B cell (primary cell): ENCODE measurements around the gene RRBP1. TPM values are rescaled to one million over a fixed set of nuclear protein-coding genes. Genes with fewer than 3 reads are reported as not detected.

Source experiments
- ATAC-seq: fragments of 200-7000 bp; cut with Tn5 transposase; one replicate; pipeline ENCODE4 v1.10.0; 2021; ENCODE audit warnings: low read depth, mild to moderate bottlenecking, moderate number of reproducible peaks, moderate library complexity
- CTCF ChIA-PET: fragments of 350-600 bp; sonication (Branson Sonifier 250); formaldehyde crosslinking; loops from one replicate; lab custom pipeline; 2021; ENCODE audit warnings: antibody characterized with exemption, inconsistent platforms; lab: Charles Lee
- POLR2A ChIA-PET: fragments of 350-600 bp; sonication (Branson Sonifier 250); formaldehyde crosslinking; loops from one replicate; lab custom pipeline; 2021; ENCODE audit warnings: antibody characterized with exemption; lab: Charles Lee
- DNase-seq: peaks from one replicate; pipeline ENCODE4 v3.0.0; 2013
- H2AFZ ChIP-seq: 2 replicates; pipeline ENCODE4 v1.6.1; 2012; ENCODE audit warnings: mild to moderate bottlenecking, low read depth, low read length; ENCODE audit not compliant: insufficient read depth, poor library complexity, severe bottlenecking
- H3K27ac ChIP-seq, 2 donors: 1 replicate in 1 of 2; 2 replicates in 1 of 2; pipeline ENCODE4 v1.5.1; 2012 to 2013; ENCODE audit warnings: low read length in 2 of 2, mild to moderate bottlenecking in 2 of 2, moderate library complexity in 1 of 2
- H3K27me3 ChIP-seq, 4 experiments: fragments of 200-600 bp in 1 of 4; sonication (generic) in 1 of 4; replicated peaks in 1 of 4; 1 replicate in 2 of 4; 2 replicates in 2 of 4; pipeline versions ENCODE4 v1.6.1 to v1.7.0; 2013 to 2016; ENCODE audit warnings: low read length in 3 of 4, mild to moderate bottlenecking in 2 of 4, mixed read lengths in 1 of 4, moderate library complexity in 1 of 4; ENCODE audit not compliant: insufficient read depth in 4 of 4, control insufficient read depth in 3 of 4; ENCODE audit errors: control extremely low read depth in 1 of 4
- H3K36me3 ChIP-seq, 2 experiments: replicated peaks in 1 of 2; 1 replicate in 1 of 2; 2 replicates in 1 of 2; pipeline versions ENCODE4 v1.6.1 to v1.7.1; 2013; ENCODE audit warnings: low read length in 1 of 2; ENCODE audit not compliant: insufficient read depth in 2 of 2, control insufficient read depth in 1 of 2; ENCODE audit errors: control extremely low read depth in 1 of 2, extremely low read depth in 1 of 2
- H3K4me1 ChIP-seq, 2 donors: fragments of 200-600 bp in 1 of 2; sonication (generic) in 1 of 2; 1 replicate in 1 of 2; 2 replicates in 1 of 2; pipeline versions ENCODE4 v1.5.1 to v1.6.1; 2013 to 2017; ENCODE audit warnings: low read length in 2 of 2; ENCODE audit not compliant: control insufficient read depth in 2 of 2, insufficient read depth in 2 of 2
- H3K4me2 ChIP-seq: replicated peaks from 2 replicates; pipeline ENCODE3; 2012; ENCODE audit warnings: mild to moderate bottlenecking, low read depth, low read length; ENCODE audit not compliant: poor library complexity, severe bottlenecking
- H3K4me3 ChIP-seq, 5 experiments: fragments of 200-600 bp in 1 of 5; sonication (generic) in 1 of 5; 1 replicate in 3 of 5; 2 replicates in 2 of 5; pipeline versions ENCODE4 v1.5.1 to v1.7.0; 2011 to 2016; ENCODE audit warnings: low read length in 4 of 5, mild to moderate bottlenecking in 4 of 5, low read depth in 2 of 5, control low read depth in 1 of 5, moderate library complexity in 1 of 5; ENCODE audit not compliant: insufficient read depth in 1 of 5; ENCODE audit errors: control extremely low read depth in 1 of 5, extremely low read depth in 1 of 5
- H3K79me2 ChIP-seq: fragments of 200-600 bp; sonication (generic); one replicate; pipeline ENCODE4 v1.6.0; 2016; ENCODE audit warnings: low read length; ENCODE audit not compliant: control insufficient read depth, insufficient read depth
- H3K9ac ChIP-seq: fragments of 200-600 bp; sonication (generic); 2 replicates; pipeline ENCODE4 v1.6.1; 2017; ENCODE audit warnings: mild to moderate bottlenecking, low read length, moderate library complexity
- H3K9me3 ChIP-seq, 3 donors: one replicate each; pipeline versions ENCODE4 v1.6.1 to v1.7.1; 2013; ENCODE audit warnings: low read length in 2 of 3; ENCODE audit not compliant: control insufficient read depth in 2 of 3, insufficient read depth in 1 of 3; ENCODE audit errors: control extremely low read depth in 1 of 3
- H4K20me1 ChIP-seq: 2 replicates; pipeline ENCODE4 v1.6.0; 2012; ENCODE audit warnings: mild to moderate bottlenecking, low read length; ENCODE audit not compliant: insufficient read depth, control insufficient read depth, poor library complexity, severe bottlenecking
- H3K27ac Mint-ChIP-seq: one replicate; pipeline ENCODE4 v1.8.0; 2021; ENCODE audit warnings: mixed read lengths
- H3K27me3 Mint-ChIP-seq: one replicate; pipeline ENCODE4 v1.8.0; 2021; ENCODE audit warnings: mixed read lengths
- H3K4me1 Mint-ChIP-seq: one replicate; pipeline ENCODE4 v1.8.0; 2021; ENCODE audit warnings: mixed read lengths
- H3K4me3 Mint-ChIP-seq: one replicate; pipeline ENCODE4 v1.8.0; 2021; ENCODE audit warnings: mixed read lengths
- H3K9me3 Mint-ChIP-seq: one replicate; pipeline ENCODE4 v1.8.0; 2022; ENCODE audit warnings: mixed read lengths; ENCODE audit not compliant: insufficient read depth
- EZH2 ChIP-seq: IDR thresholded peaks from 2 replicates; pipeline ENCODE4 v1.6.1; 2012; ENCODE audit warnings: borderline replicate concordance, low read depth, mild to moderate bottlenecking, moderate library complexity, low read length; ENCODE audit not compliant: insufficient read depth, poor library complexity, severe bottlenecking
- WGBS: methylation state at CpG from one replicate; pipeline ENCODE4 v1.1.5; 2013; ENCODE audit warnings: missing lambda C conversion rate; ENCODE audit not compliant: insufficient coverage; 5-methylcytosine and 5-hydroxymethylcytosine counted together
- intact Hi-C: fragments of 100-400 bp; cut with micrococcal nuclease; formaldehyde crosslinking; loops from one replicate; pipeline ENCODE4 v1.10.0; 2022
- polyA plus RNA-seq: library from polyadenylated mRNA; depleted of rRNA; stranded (reverse); fragments of >200 nt; gene quantifications from 2 replicates; pipeline ENCODE4 v1.2.3, GENCODE V29; 2012
- total RNA-seq, 2 donors: library from RNA; stranded (reverse); fragments of 120-200 nt in 1 of 2; gene quantifications; 1 replicate in 1 of 2; 2 replicates in 1 of 2; pipeline versions ENCODE4 v1.2.3 to v1.2.4, GENCODE V29; 2013 to 2022
- TF ChIP-seq, protein P1 (sequence below): fragments of 200-600 bp; IDR thresholded peaks from one replicate; pipeline ENCODE4 v1.8.0; 2022; ENCODE audit warnings: antibody characterized with exemption, mild to moderate bottlenecking

Gene RRBP1
- total and polyA plus RNA-seq, 2 donors (not counting 1 experiment from before 2014, with no cell fraction given), result 10.9 to 27.5 TPM

DNA sequence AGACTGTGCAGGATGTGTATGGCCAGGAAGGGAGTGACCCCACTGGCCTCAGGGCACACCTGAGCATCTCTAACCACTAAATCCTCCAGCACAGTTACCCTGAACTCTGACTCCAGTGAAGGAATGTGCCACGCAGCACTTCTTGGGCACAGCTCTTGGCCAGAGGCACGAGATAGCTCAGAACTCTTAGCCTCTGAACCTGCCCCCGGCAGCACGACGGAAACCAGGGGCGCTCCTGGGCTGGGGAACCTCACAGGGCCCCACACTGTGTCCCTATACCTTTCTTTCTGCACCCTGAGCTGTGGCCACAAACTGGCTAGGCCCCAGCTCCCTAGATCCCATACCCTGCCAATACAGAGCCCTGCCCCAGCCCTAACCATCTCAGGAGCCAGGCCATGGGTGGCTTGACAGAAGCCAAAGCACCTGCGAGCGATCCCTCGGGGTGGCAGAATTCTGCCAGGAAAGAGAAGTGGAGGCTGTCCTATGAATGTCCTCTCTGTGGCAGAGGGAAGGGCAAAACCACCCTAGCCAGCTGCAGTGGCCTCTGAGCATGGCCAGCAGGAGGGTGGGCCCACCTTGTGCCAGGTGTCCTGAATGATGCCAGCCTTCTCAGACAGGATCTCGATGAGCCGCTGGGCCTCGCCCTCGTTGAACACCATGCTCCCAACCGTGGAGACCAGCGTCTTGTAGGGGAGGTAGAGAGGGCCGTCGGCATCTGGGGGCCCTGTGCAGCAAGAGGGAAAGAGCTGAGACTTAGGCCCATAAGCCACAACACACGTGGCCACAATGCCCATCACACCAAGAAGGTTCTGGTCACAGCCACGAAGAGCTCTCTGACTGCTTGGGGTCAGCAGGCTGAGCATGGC, 39.4 kb downstream of the RRBP1 start:
- Histone ChIP-seq H3K79me2 (peaks cover 13% of the 10 kb centered on the region), H3K27me3 (no peaks in the 10 kb centered on the region), H3K36me3 (peaks cover 0 to 17% of the 10 kb centered on the region in 2 experiments), H3K9ac (no peak overlapping the region), H3K9me3 (no peaks in the 10 kb centered on the region), H3K4me3 (no peak overlapping the region), H3K27ac (no peak overlapping the region), H3K4me1 (peaks cover 5 to 10% of the 10 kb centered on the region in 2 donors), H4K20me1 (no peaks in the 10 kb centered on the region), H2AFZ (no peak overlapping the region), H3K4me2 (no peak overlapping the region)
- CTCF ChIA-PET, result no interaction called here
- intact Hi-C loops, result loop anchor here (10.0 kb wide), 1 partner anchor 138 kb away; no protein-coding TSS in a partner anchor
- TF ChIP-seq, protein P1, sequence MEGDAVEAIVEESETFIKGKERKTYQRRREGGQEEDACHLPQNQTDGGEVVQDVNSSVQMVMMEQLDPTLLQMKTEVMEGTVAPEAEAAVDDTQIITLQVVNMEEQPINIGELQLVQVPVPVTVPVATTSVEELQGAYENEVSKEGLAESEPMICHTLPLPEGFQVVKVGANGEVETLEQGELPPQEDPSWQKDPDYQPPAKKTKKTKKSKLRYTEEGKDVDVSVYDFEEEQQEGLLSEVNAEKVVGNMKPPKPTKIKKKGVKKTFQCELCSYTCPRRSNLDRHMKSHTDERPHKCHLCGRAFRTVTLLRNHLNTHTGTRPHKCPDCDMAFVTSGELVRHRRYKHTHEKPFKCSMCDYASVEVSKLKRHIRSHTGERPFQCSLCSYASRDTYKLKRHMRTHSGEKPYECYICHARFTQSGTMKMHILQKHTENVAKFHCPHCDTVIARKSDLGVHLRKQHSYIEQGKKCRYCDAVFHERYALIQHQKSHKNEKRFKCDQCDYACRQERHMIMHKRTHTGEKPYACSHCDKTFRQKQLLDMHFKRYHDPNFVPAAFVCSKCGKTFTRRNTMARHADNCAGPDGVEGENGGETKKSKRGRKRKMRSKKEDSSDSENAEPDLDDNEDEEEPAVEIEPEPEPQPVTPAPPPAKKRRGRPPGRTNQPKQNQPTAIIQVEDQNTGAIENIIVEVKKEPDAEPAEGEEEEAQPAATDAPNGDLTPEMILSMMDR, result no peak
- no peak for TF ChIP-seq EZH2
- H3K27me3 Mint-ChIP-seq, result no peaks in the 10 kb centered on the region
- H3K4me1 Mint-ChIP-seq, result peaks cover 11% of the 10 kb centered on the region
- H3K27ac Mint-ChIP-seq, result no peak overlapping the region
- ATAC-seq (no peak), DNase-seq (no peak)
- no peaks in the 10 kb centered on the region for H3K9me3 Mint-ChIP-seq
- POLR2A ChIA-PET, result no interaction called here
- no peak overlapping the region for H3K4me3 Mint-ChIP-seq
- WGBS, result 89% methylated on average over 18 of the region's 19 CpGs

DNA sequence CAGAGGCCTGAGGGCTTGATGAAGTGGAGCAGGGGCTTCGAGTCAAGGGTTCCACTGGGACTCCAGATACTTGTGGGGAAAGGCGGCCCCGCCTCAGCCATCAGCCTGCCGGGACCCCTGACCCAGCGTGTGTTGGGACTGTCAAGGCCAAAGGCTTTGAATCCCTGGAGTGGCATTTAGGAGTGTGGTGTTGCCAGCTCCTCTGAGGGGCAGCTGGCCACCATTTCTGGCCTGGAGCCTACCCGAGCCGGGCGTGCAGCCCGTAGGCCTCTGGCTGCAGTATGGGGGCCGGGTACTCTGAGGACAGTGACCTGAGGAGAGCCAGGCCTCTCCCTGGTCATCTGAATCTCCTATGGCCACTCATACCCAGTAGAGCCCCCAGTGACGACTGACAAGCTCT, 40.0 kb downstream of the RRBP1 start:
- DNase-seq, result no peak
- no peak for ATAC-seq
- intact Hi-C loops, result loop anchor here (10.0 kb wide), 1 partner anchor 137 kb away; no protein-coding TSS in a partner anchor
- no peaks in the 10 kb centered on the region for H3K27me3 ChIP-seq
- no peak overlapping the region for H3K4me2 ChIP-seq
- H4K20me1 ChIP-seq, result no peaks in the 10 kb centered on the region
- H3K9ac ChIP-seq, result no peak overlapping the region
- Mint-ChIP-seq H3K4me1 (peaks cover 11% of the 10 kb centered on the region), H3K27me3 (no peaks in the 10 kb centered on the region), H3K4me3 (no peak overlapping the region), H3K9me3 (no peaks in the 10 kb centered on the region), H3K27ac (no peak overlapping the region)
- no peak overlapping the region for H3K4me3 ChIP-seq
- ChIA-PET POLR2A (no interaction called here), CTCF (no interaction called here)
- H3K9me3 ChIP-seq, result no peaks in the 10 kb centered on the region
- no peak overlapping the region for H2AFZ ChIP-seq
- H3K79me2 ChIP-seq, result peaks cover 13% of the 10 kb centered on the region
- no peak overlapping the region for H3K27ac ChIP-seq
- peaks cover 5 to 10% of the 10 kb centered on the region in 2 donors for H3K4me1 ChIP-seq
- H3K36me3 ChIP-seq, result peaks cover 0 to 17% of the 10 kb centered on the region in 2 experiments
- TF ChIP-seq, protein P1, result no peak
- no peak for TF ChIP-seq EZH2
- WGBS, result 96% methylated on average over 11 of the region's 11 CpGs
